ENCODE results near the gene LRAT.

LRAT gene

GRCh38 chr4:154727540-154727939, 16.3 kb upstream of the LRAT start:
- Histone ChIP-seq H3K4me1 (ENCODE audit: control insufficient read depth, insufficient read depth, low read length, poor library complexity, severe bottlenecking) (no peaks in the 10 kb centered on the region), H3K27me3 (replicated peaks; ENCODE audit: control insufficient read depth, insufficient read depth, low read length, poor library complexity, severe bottlenecking) (no peaks in the 10 kb centered on the region), H3K36me3 (ENCODE audit: control insufficient read depth, insufficient read depth, low read length) (no peaks in the 10 kb centered on the region), H3K9me3 (ENCODE audit: control insufficient read depth, low read length) (no peaks in the 10 kb centered on the region), H3K27ac (ENCODE audit: insufficient read depth, low read length, poor library complexity, severe bottlenecking) (no peak overlapping the region), H3K4me3 (ENCODE audit: insufficient read depth, low read depth, low read length, poor library complexity, severe bottlenecking) (no peak overlapping the region)
- DNase-seq: no peak

- H3K9me3 ChIP-seq (ENCODE audit: control insufficient read depth, low read length): no peaks in the 10 kb centered on the region
- no peaks in the 10 kb centered on the region for H3K27me3 ChIP-seq (replicated peaks; ENCODE audit: control insufficient read depth, insufficient read depth, low read length, poor library complexity, severe bottlenecking)
- no peak for DNase-seq
- no peak overlapping the region for H3K27ac ChIP-seq (ENCODE audit: insufficient read depth, low read length, poor library complexity, severe bottlenecking)
- no peaks in the 10 kb centered on the region for H3K36me3 ChIP-seq (ENCODE audit: control insufficient read depth, insufficient read depth, low read length)
- no peak overlapping the region for H3K4me3 ChIP-seq (ENCODE audit: insufficient read depth, low read depth, low read length, poor library complexity, severe bottlenecking)
- no peaks in the 10 kb centered on the region for H3K4me1 ChIP-seq (ENCODE audit: control insufficient read depth, insufficient read depth, low read length, poor library complexity, severe bottlenecking)
Measured at GRCh38 chr4:154731756-154732155, 12.0 kb upstream of the LRAT start.

GRCh38 chr4:154732669-154733068, 11.1 kb upstream of the LRAT start:
- Histone ChIP-seq H3K4me3 (ENCODE audit: insufficient read depth, low read depth, low read length, poor library complexity, severe bottlenecking) (no peak overlapping the region), H3K27ac (ENCODE audit: insufficient read depth, low read length, poor library complexity, severe bottlenecking) (no peak overlapping the region), H3K36me3 (ENCODE audit: control insufficient read depth, insufficient read depth, low read length) (no peaks in the 10 kb centered on the region)

GRCh38 chr4:154736770-154737169, 7.0 kb upstream of the LRAT start:
- Histone ChIP-seq H3K36me3 (ENCODE audit: control insufficient read depth, insufficient read depth, low read length) (no peaks in the 10 kb centered on the region), H3K27me3 (replicated peaks; ENCODE audit: control insufficient read depth, insufficient read depth, low read length, poor library complexity, severe bottlenecking) (peaks cover 9% of the 10 kb centered on the region), H3K9me3 (ENCODE audit: control insufficient read depth, low read length) (no peaks in the 10 kb centered on the region), H3K4me3 (ENCODE audit: insufficient read depth, low read depth, low read length, poor library complexity, severe bottlenecking) (no peak overlapping the region), H3K4me1 (ENCODE audit: control insufficient read depth, insufficient read depth, low read length, poor library complexity, severe bottlenecking) (peaks cover under 1% of the 10 kb centered on the region), H3K27ac (ENCODE audit: insufficient read depth, low read length, poor library complexity, severe bottlenecking) (no peak overlapping the region)
- no peak for DNase-seq

More at GRCh38 chr4:154732669-154733068, 11.1 kb upstream of the LRAT start:
- H3K4me1 ChIP-seq (ENCODE audit: control insufficient read depth, insufficient read depth, low read length, poor library complexity, severe bottlenecking): no peaks in the 10 kb centered on the region
- no peak for DNase-seq
- H3K9me3 ChIP-seq (ENCODE audit: control insufficient read depth, low read length): no peaks in the 10 kb centered on the region
- H3K27me3 ChIP-seq (replicated peaks; ENCODE audit: control insufficient read depth, insufficient read depth, low read length, poor library complexity, severe bottlenecking): no peaks in the 10 kb centered on the region

- Histone ChIP-seq H3K36me3 (ENCODE audit: control insufficient read depth, insufficient read depth, low read length) (no peaks in the 10 kb centered on the region), H3K27me3 (replicated peaks; ENCODE audit: control insufficient read depth, insufficient read depth, low read length, poor library complexity, severe bottlenecking) (peaks cover 13% of the 10 kb centered on the region), H3K4me3 (ENCODE audit: insufficient read depth, low read depth, low read length, poor library complexity, severe bottlenecking) (no peak overlapping the region), H3K4me1 (ENCODE audit: control insufficient read depth, insufficient read depth, low read length, poor library complexity, severe bottlenecking) (peaks cover 8% of the 10 kb centered on the region), H3K27ac (ENCODE audit: insufficient read depth, low read length, poor library complexity, severe bottlenecking) (no peak overlapping the region), H3K9me3 (ENCODE audit: control insufficient read depth, low read length) (no peaks in the 10 kb centered on the region)
- DNase-seq: no peak
Measured at GRCh38 chr4:154738426-154738825, 5.4 kb upstream of the LRAT start.

- Histone ChIP-seq H3K27me3 (replicated peaks; ENCODE audit: control insufficient read depth, insufficient read depth, low read length, poor library complexity, severe bottlenecking) (peaks cover 13% of the 10 kb centered on the region), H3K36me3 (ENCODE audit: control insufficient read depth, insufficient read depth, low read length) (no peaks in the 10 kb centered on the region), H3K4me1 (ENCODE audit: control insufficient read depth, insufficient read depth, low read length, poor library complexity, severe bottlenecking) (peaks cover 12% of the 10 kb centered on the region), H3K9me3 (ENCODE audit: control insufficient read depth, low read length) (no peaks in the 10 kb centered on the region), H3K27ac (ENCODE audit: insufficient read depth, low read length, poor library complexity, severe bottlenecking) (no peak overlapping the region), H3K4me3 (ENCODE audit: insufficient read depth, low read depth, low read length, poor library complexity, severe bottlenecking) (no peak overlapping the region)
- no peak for DNase-seq
Measured at GRCh38 chr4:154739111-154739510, 4.7 kb upstream of the LRAT start.

GRCh38 chr4:154740462-154740861, 3.3 kb upstream of the LRAT start:
- Histone ChIP-seq H3K9me3 (ENCODE audit: control insufficient read depth, low read length) (no peaks in the 10 kb centered on the region), H3K4me1 (ENCODE audit: control insufficient read depth, insufficient read depth, low read length, poor library complexity, severe bottlenecking) (peaks cover 16% of the 10 kb centered on the region), H3K27ac (ENCODE audit: insufficient read depth, low read length, poor library complexity, severe bottlenecking) (no peak overlapping the region), H3K27me3 (replicated peaks; ENCODE audit: control insufficient read depth, insufficient read depth, low read length, poor library complexity, severe bottlenecking) (peaks cover 13% of the 10 kb centered on the region), H3K36me3 (ENCODE audit: control insufficient read depth, insufficient read depth, low read length) (no peaks in the 10 kb centered on the region), H3K4me3 (ENCODE audit: insufficient read depth, low read depth, low read length, poor library complexity, severe bottlenecking) (no peak overlapping the region)
- DNase-seq: no peak

GRCh38 chr4:154741131-154741665, 2.6 kb upstream of the LRAT start:
- H3K4me3 ChIP-seq (ENCODE audit: insufficient read depth, low read depth, low read length, poor library complexity, severe bottlenecking): no peak overlapping the region
- no peaks in the 10 kb centered on the region for H3K9me3 ChIP-seq (ENCODE audit: control insufficient read depth, low read length)
- peaks cover 13% of the 10 kb centered on the region for H3K27me3 ChIP-seq (replicated peaks; ENCODE audit: control insufficient read depth, insufficient read depth, low read length, poor library complexity, severe bottlenecking)
- peaks cover 16% of the 10 kb centered on the region for H3K4me1 ChIP-seq (ENCODE audit: control insufficient read depth, insufficient read depth, low read length, poor library complexity, severe bottlenecking)
- H3K27ac ChIP-seq (ENCODE audit: insufficient read depth, low read length, poor library complexity, severe bottlenecking): no peak overlapping the region
- no peaks in the 10 kb centered on the region for H3K36me3 ChIP-seq (ENCODE audit: control insufficient read depth, insufficient read depth, low read length)
- no peak for DNase-seq

- Histone ChIP-seq H3K9me3 (ENCODE audit: control insufficient read depth, low read length) (no peaks in the 10 kb centered on the region), H3K27ac (ENCODE audit: insufficient read depth, low read length, poor library complexity, severe bottlenecking) (no peak overlapping the region), H3K36me3 (ENCODE audit: control insufficient read depth, insufficient read depth, low read length) (no peaks in the 10 kb centered on the region), H3K4me3 (ENCODE audit: insufficient read depth, low read depth, low read length, poor library complexity, severe bottlenecking) (no peak overlapping the region), H3K4me1 (ENCODE audit: control insufficient read depth, insufficient read depth, low read length, poor library complexity, severe bottlenecking) (peaks cover 16% of the 10 kb centered on the region), H3K27me3 (replicated peaks; ENCODE audit: control insufficient read depth, insufficient read depth, low read length, poor library complexity, severe bottlenecking) (peaks cover 13% of the 10 kb centered on the region)
- DNase-seq: no peak
Measured at GRCh38 chr4:154741922-154742850, 1.6 kb upstream of the LRAT start.

GRCh38 chr4:154744341-154744926, 634 bp downstream of the LRAT start:
- H3K9me3 ChIP-seq (ENCODE audit: control insufficient read depth, low read length): no peaks in the 10 kb centered on the region
- DNase-seq: no peak
- H3K4me3 ChIP-seq (ENCODE audit: insufficient read depth, low read depth, low read length, poor library complexity, severe bottlenecking): peak overlapping the region; percentile 51
- no peaks in the 10 kb centered on the region for H3K36me3 ChIP-seq (ENCODE audit: control insufficient read depth, insufficient read depth, low read length)
- peaks cover 13% of the 10 kb centered on the region for H3K27me3 ChIP-seq (replicated peaks; ENCODE audit: control insufficient read depth, insufficient read depth, low read length, poor library complexity, severe bottlenecking)
- peaks cover 16% of the 10 kb centered on the region for H3K4me1 ChIP-seq (ENCODE audit: control insufficient read depth, insufficient read depth, low read length, poor library complexity, severe bottlenecking)
- H3K27ac ChIP-seq (ENCODE audit: insufficient read depth, low read length, poor library complexity, severe bottlenecking): no peak overlapping the region
